ENCODE results near the gene ISM1.

ISM1 gene

DNA sequence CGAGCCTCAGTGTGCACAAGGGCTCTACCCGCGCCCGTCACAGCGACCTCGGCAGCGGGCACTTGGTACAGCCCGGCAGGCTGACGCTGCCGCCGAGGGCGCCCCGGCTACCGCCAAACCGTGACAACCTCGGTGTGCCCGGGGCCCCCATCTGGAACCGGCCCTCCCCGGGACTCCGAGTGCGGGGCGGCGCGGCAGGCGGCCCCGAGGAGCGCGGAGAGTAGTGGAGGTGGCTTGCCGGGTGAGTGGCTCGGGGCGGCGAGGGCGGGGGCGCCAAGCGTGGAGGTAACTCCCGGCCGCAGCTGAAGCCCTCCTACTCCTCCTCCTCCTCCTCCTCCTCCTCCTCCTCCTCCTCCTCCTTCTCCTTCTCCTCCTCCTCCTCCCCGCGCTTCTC is at the start of gene ISM1:
Gene ISM1 (plus strand): TSS at position 371 of the 394 bp plus-strand sequence. CDS start 503 bp downstream, outside the sequence.
- DNase-seq, result no peak

DNA sequence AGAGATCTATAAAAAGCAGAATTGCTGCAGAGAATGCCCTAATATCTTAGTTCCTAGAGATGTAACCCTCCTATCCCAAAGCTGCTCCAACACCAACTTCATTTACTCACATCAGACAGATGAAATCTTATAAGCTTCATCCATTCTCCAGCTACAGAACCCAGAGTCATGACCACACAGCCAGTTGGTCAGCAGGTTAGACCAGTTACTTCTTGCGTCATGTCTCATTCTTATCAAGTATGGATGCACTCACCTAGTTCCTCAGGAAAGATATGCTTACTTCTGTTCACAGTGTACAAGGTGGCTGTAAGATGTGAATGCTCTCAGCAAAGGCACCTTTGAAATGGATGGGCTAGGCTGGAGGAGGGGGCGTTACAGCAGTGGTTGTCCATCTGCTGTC is 47.9 kb upstream of the ISM1 start:
- no peak for DNase-seq

- DNase-seq, result no peak
These were observed 46.7 kb upstream of the ISM1 start for GRCh38 chr20:13174402-13174801.

DNA sequence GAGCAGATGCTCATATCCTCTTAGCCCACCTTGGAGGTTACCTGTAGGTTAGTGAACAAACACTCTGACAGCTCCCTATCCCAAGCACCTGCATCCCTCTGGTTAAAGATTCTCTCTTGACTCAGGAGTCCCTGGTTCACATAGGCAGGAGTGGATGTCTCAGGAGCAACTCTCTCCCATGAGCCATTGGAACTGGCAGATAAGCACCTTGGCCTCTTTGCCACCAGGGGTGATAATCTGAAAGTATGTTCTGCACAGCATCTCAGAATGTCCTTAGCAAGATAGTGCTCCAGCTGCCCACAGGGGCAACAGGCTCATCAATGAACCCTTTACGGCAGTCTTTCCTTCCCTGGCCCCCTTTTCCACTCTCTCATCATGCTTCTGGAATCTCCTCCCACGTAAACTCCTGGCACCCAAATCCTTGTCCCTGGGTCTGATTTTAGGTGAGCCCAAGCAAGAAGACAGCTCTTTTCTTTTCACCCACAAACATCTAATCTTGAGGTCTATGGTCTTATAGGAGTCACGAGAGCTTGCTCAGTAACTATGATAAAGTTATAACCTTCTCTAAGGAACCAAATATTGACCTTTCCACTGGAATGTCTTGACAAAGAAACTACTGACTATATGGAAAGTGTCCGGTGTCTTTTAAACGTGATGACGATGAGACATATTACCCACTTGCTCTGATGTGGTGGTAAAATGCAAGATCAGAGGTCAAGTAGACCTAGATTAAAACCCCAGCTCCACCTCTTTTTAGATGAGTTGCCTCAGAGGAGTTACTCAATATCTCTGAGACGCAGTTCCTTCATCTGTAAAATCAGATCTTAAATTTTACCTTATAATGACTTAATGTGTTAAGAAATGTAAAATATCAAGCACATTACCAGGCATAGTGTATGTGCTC is 39.8 kb upstream of the ISM1 start:
- no peak for DNase-seq

DNA sequence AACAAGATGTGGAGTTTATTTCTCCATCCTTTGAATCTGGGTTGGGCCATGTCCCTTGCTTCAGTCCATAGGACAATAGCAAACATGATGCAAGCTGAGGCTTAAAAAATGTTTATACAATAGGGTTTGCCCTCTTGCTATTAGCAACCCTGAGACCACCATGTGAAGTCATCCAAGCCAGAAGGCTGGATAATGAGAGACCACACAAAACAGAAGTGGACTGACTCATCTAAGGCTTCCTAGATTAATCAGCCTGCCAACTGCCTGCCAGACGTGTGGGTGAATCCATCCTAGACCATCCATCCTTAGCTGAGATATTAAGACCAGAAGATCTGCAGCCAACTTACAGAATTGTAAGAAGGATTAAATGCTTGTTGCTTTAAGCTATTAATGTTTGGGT is 38.1 kb upstream of the ISM1 start:
- DNase-seq, result peak; percentile 67

GRCh38 chr20:13186043-13186774 is 34.9 kb upstream of the ISM1 start:
- no peak for DNase-seq

- DNase-seq, result no peak
These were observed 33.2 kb upstream of the ISM1 start for GRCh38 chr20:13187899-13188298.

DNA sequence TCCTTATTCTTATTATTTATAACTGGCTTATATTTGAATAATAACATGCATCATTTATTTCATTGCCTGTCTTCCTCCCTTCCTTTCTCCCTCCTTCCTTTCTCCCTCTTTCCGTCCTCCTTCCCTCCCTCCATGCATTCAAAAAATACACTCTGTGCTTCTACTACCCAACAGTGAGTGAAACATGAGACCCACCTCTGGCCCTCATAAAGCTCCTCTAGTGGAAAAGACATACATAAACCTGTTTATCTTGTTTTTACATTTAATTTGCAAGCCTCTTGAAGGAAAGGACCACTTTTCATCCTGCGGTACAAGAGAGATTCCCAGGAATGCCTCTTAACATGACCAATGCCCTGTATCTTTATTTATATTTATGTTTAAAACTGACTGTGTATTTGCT is 21.8 kb upstream of the ISM1 start:
- no peak for DNase-seq

- DNase-seq, result no peak
These were observed 20.1 kb upstream of the ISM1 start for GRCh38 chr20:13200767-13201500.

- no peak for DNase-seq
These were observed 18.5 kb upstream of the ISM1 start for GRCh38 chr20:13202565-13202964.

GRCh38 chr20:13205425-13205824 is 15.6 kb upstream of the ISM1 start:
- DNase-seq, result no peak

GRCh38 chr20:13205848-13206434 is 15.1 kb upstream of the ISM1 start:
- DNase-seq, result no peak

DNA sequence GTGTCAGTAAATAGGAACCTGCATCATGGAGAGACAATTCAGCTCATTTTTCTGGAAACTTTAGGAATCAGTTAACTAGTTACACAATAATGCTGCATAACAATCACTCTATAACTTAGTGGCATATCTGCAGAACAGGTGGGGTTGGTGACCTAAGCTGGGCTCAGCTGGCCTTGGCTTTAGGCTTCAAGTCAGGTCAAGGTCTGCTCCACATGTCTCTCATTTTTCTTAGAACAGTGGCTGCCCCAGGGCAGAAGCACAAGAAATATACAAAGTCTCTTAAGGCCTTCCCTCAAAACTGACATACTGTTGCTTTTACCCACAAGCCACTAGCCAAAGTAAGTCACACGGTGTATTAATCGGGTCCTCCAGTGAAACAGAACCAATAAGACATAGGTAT is 14.1 kb upstream of the ISM1 start:
- DNase-seq, result no peak

- DNase-seq, result no peak
These were observed 9.0 kb upstream of the ISM1 start for GRCh38 chr20:13211956-13212618.

- DNase-seq, result peak; percentile 60
These were observed 8.3 kb upstream of the ISM1 start for GRCh38 chr20:13212750-13213149.

DNA sequence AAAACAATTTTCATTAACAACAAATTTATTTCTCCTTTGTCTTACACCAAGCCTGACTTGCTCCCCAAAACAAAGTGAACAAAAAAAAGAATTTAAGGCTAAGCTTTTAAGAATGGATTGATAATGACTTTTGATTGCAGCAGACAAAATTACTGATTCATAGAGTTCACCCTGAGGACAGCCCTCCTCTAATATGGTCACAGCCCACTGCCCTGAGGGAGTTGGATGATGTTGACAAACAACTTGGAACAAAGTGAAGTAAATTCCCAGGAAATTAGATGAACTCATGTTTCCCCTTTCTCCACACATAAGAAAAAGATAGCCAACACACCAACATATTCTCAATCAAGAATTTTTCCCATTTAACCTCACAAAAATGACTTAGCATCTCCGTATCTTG is 7.7 kb upstream of the ISM1 start:
- no peak for DNase-seq

GRCh38 chr20:13216533-13216932 is 4.5 kb upstream of the ISM1 start:
- DNase-seq, result no peak

DNA sequence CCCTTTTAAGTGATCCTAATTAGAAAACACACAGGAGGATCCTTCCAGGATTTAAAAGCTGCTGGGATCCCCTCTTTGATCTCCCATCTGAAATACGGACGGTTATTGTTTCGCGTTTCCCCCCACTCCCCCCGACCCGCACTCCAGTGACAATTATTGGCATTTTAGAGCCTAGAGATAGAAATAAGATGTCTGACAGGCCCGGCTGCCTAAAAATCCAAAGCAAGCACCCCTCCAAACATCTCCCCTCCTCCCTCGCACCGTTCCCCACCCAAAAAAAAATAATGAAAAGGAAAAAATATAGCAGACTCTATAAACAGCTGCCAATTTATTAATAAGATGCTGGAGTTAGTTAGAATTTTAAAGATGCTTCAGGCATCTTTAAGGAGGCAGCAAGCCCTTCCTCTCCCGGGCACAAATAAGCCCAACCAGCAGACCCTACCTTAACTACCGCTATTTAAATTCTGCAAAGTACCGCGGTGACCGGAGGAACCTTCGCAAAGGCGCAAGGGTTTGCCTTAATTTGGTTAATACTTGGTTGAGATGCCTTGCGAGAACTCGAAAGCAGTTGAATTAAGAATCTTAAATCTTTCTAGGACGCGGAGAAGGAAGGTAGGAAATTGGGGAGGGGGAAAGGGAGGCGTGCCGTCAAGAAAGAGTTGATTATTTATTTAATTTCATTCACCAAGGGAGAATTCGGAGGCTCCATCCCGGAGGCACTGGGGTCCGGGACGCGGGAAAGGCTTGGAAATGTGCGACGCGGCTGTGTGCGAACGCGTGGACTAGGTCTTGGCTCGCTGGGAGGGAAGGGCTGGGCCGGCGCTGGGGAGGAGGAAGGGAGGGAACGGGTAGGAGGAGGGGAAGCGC is 1.5 kb upstream of the ISM1 start:
- DNase-seq, result no peak

- no peak for DNase-seq
These were observed 725 bp upstream of the ISM1 start for GRCh38 chr20:13220194-13220903.

GRCh38 chr20:13221313-13221672 is 219 bp downstream of the ISM1 start:
- no peak for DNase-seq

Measured in activated CD4-positive, alpha-beta T cell treated with anti-CD3 and anti-CD28 coated beads, Interleukin-2, amount 50 U/mL, for 16 hours (primary cell).